GM23338 (cell line): Measurements from ENCODE around the gene GPC5. TPM values are rescaled to one million over a fixed set of nuclear protein-coding genes. Genes with fewer than 3 reads are reported as not detected.
A peak's percentile ranks its signal among the peaks of the same experiment; 100 is the strongest.

ENCODE experiments used
- ATAC-seq: fragments of 200-7000 bp; cut with Tn5 transposase; 3 replicates; pipeline ENCODE4 v1.9.1; 2020
- DNase-seq: peaks from one replicate; pipeline ENCODE4 v3.0.0-alpha.2; 2015; ENCODE audit warnings: low spot score
- H2AFZ ChIP-seq: fragments of 200-600 bp; sonication (generic); 2 replicates; pipeline ENCODE4 v1.8.0; 2016; ENCODE audit warnings: antibody characterized with exemption, mild to moderate bottlenecking, moderate library complexity
- H3F3A ChIP-seq: fragments of 200-600 bp; sonication (generic); replicated peaks from 2 replicates; pipeline ENCODE4 v1.8.0; 2017; ENCODE audit warnings: antibody characterized with exemption, mixed run types, low read depth
- H3K27ac ChIP-seq: fragments of 200-600 bp; sonication (generic); 2 replicates; pipeline ENCODE4 v1.6.1; 2016; ENCODE audit warnings: low read depth
- H3K27me3 ChIP-seq: fragments of 200-600 bp; sonication (generic); 2 replicates; pipeline ENCODE4 v1.8.0; 2016; ENCODE audit warnings: mild to moderate bottlenecking, mixed run types, moderate library complexity; ENCODE audit not compliant: insufficient read depth
- H3K36me3 ChIP-seq: fragments of 200-600 bp; sonication (generic); 2 replicates; pipeline ENCODE4 v1.8.0; 2016; ENCODE audit warnings: mild to moderate bottlenecking; ENCODE audit not compliant: insufficient read depth
- H3K4me1 ChIP-seq: fragments of 200-600 bp; sonication (generic); 2 replicates; pipeline ENCODE4 v1.8.0; 2016; ENCODE audit warnings: mild to moderate bottlenecking, moderate library complexity; ENCODE audit not compliant: insufficient read depth
- H3K4me2 ChIP-seq: fragments of 200-600 bp; sonication (generic); 2 replicates; pipeline ENCODE4 v1.7.1; 2017; ENCODE audit warnings: mixed run types
- H3K4me3 ChIP-seq: fragments of 200-600 bp; sonication (generic); 2 replicates; pipeline ENCODE4 v1.6.1; 2016; ENCODE audit warnings: mixed run types
- H3K79me2 ChIP-seq: fragments of 200-600 bp; sonication (generic); replicated peaks from 2 replicates; pipeline ENCODE4 v1.8.0; 2017; ENCODE audit warnings: mild to moderate bottlenecking; ENCODE audit not compliant: insufficient read depth
- H3K9me2 ChIP-seq: fragments of 200-600 bp; sonication (generic); 2 replicates; pipeline ENCODE4 v1.8.0; 2017; ENCODE audit not compliant: insufficient read depth
- H4K20me1 ChIP-seq: fragments of 200-600 bp; sonication (generic); replicated peaks from 2 replicates; pipeline ENCODE4 v1.8.0; 2017; ENCODE audit warnings: mild to moderate bottlenecking; ENCODE audit not compliant: insufficient read depth
- H3K27ac Mint-ChIP-seq: 2 replicates; pipeline ENCODE4 v1.8.0; 2020; ENCODE audit warnings: inconsistent platforms, mild to moderate bottlenecking, moderate library complexity, mixed read lengths
- H3K27me3 Mint-ChIP-seq: 3 replicates; pipeline ENCODE4 v1.8.0; 2022; ENCODE audit warnings: low read depth, mild to moderate bottlenecking, moderate library complexity, mixed read lengths, inconsistent platforms; ENCODE audit not compliant: insufficient read depth, poor library complexity
- H3K36me3 Mint-ChIP-seq: 3 replicates; pipeline ENCODE4 v1.8.0; 2021; ENCODE audit warnings: low read depth, mild to moderate bottlenecking, inconsistent platforms, moderate library complexity, mixed read lengths
- H3K4me1 Mint-ChIP-seq: 3 replicates; pipeline ENCODE4 v1.8.0; 2020; ENCODE audit warnings: mild to moderate bottlenecking, inconsistent platforms, mixed read lengths
- H3K4me3 Mint-ChIP-seq: 3 replicates; pipeline ENCODE4 v1.8.0; 2021; ENCODE audit warnings: moderate library complexity, mild to moderate bottlenecking, inconsistent platforms, mixed read lengths
- H3K9me3 Mint-ChIP-seq: 3 replicates; pipeline ENCODE4 v1.8.0; 2020; ENCODE audit warnings: moderate library complexity, mild to moderate bottlenecking, inconsistent platforms, mixed read lengths
- CREB1 ChIP-seq: fragments of 250-450 bp; sonication (Bioruptor Pico); IDR thresholded peaks from 2 replicates; pipeline ENCODE4 v1.5.0; 2020; ENCODE audit warnings: low read depth, mild to moderate bottlenecking, moderate library complexity
- CTCF ChIP-seq, 2 experiments: fragments of 200-600 bp in 1 of 2; sonication (generic) in 1 of 2; conservative IDR thresholded peaks; 2 replicates each; pipeline versions ENCODE4 v1.5.1 to v1.6.1; 2016 to 2017; ENCODE audit warnings: antibody characterized with exemption in 2 of 2, low read depth in 2 of 2, mild to moderate bottlenecking in 2 of 2, moderate library complexity in 1 of 2
- ETS1 ChIP-seq: IDR thresholded peaks from 2 replicates; pipeline ENCODE4 v1.6.1; 2016; ENCODE audit warnings: antibody characterized with exemption
- EZH2 ChIP-seq: fragments of 200-600 bp; sonication (generic); IDR thresholded peaks from one replicate; pipeline ENCODE4 v1.8.0; 2017; ENCODE audit warnings: antibody characterized with exemption, mild to moderate bottlenecking, low read depth; ENCODE audit not compliant: unreplicated experiment
- EZH2phosphoT487 ChIP-seq: fragments of 200-600 bp; sonication (generic); IDR thresholded peaks from one replicate; pipeline ENCODE4 v1.8.1; 2018; ENCODE audit warnings: antibody characterized with exemption; ENCODE audit not compliant: unreplicated experiment
- JUNB ChIP-seq: IDR thresholded peaks from one replicate; pipeline ENCODE4 v1.6.1; 2016; ENCODE audit warnings: antibody characterized with exemption; ENCODE audit not compliant: unreplicated experiment
- NANOG ChIP-seq: IDR thresholded peaks from 2 replicates; pipeline ENCODE4 v1.6.1; 2016; ENCODE audit warnings: antibody characterized with exemption, borderline replicate concordance
- POLR2AphosphoS5 ChIP-seq: IDR thresholded peaks from 2 replicates; pipeline ENCODE4 v1.6.1; 2016; ENCODE audit warnings: antibody characterized with exemption, low read depth
- REST ChIP-seq: IDR thresholded peaks from one replicate; pipeline ENCODE4 v1.6.1; 2018; ENCODE audit warnings: antibody characterized with exemption; ENCODE audit not compliant: unreplicated experiment
- STAT1 ChIP-seq: IDR thresholded peaks from one replicate; pipeline ENCODE4 v1.6.1; 2016; ENCODE audit warnings: antibody characterized with exemption; ENCODE audit not compliant: unreplicated experiment
- ZNF114 ChIP-seq: fragments of 250-450 bp; sonication (Bioruptor Pico); IDR thresholded peaks from 2 replicates; pipeline ENCODE4 v1.5.0; 2020; ENCODE audit warnings: mild to moderate bottlenecking, moderate library complexity
- ZNF331 ChIP-seq: fragments of 250-450 bp; sonication (Bioruptor Pico); IDR thresholded peaks from 2 replicates; pipeline ENCODE4 v1.5.0; 2020; ENCODE audit warnings: low read depth, mild to moderate bottlenecking, moderate library complexity
- ZNF462 ChIP-seq: fragments of 250-450 bp; sonication (Bioruptor Pico); IDR thresholded peaks from 2 replicates; pipeline ENCODE4 v1.5.0; 2020; ENCODE audit warnings: mild to moderate bottlenecking, moderate library complexity
- polyA plus RNA-seq: library from polyadenylated mRNA; unstranded; fragments of >200 nt; fragmentation: Nextera tagmentation; extraction: Ambion mirVana; gene quantifications from 2 replicates; pipeline ENCODE4 v1.2.1, GENCODE V29; 2016
- total RNA-seq: library from RNA; depleted of rRNA; stranded (reverse); fragments of >200 nt; shearing (Covaris generic); gene quantifications from 2 replicates; pipeline ENCODE4 v1.2.3, GENCODE V29; 2014

The GPC5 gene
- total and polyA plus RNA-seq, 2 experiments from 2014 or later = 0.95 to 1.1 TPM

- no peak overlapping the region for H3K4me3 Mint-ChIP-seq
- Histone ChIP-seq H4K20me1 (no peaks in the 10 kb centered on the region), H3K4me3 (no peak overlapping the region), H3F3A (no peaks in the 10 kb centered on the region), H3K4me1 (no peaks in the 10 kb centered on the region), H3K27ac (no peak overlapping the region), H2AFZ (peak overlapping the region; percentile 30; the same call in 1 of the 2 replicates), H3K36me3 (no peaks in the 10 kb centered on the region), H3K27me3 (no peaks in the 10 kb centered on the region), H3K79me2 (no peaks in the 10 kb centered on the region), H3K4me2 (no peak overlapping the region), H3K9me2 (no peaks in the 10 kb centered on the region)
- no peaks in the 10 kb centered on the region for H3K36me3 Mint-ChIP-seq
- H3K27ac Mint-ChIP-seq = no peak overlapping the region
- H3K9me3 Mint-ChIP-seq = no peaks in the 10 kb centered on the region
- H3K4me1 Mint-ChIP-seq = peaks cover 5% of the 10 kb centered on the region; the same call in 1 of the 3 replicates
- H3K27me3 Mint-ChIP-seq = no peaks in the 10 kb centered on the region
- ATAC-seq (no peak), DNase-seq (no peak)
- no peak for TF ChIP-seq EZH2phosphoT487
- TF ChIP-seq ZNF462 = no peak
- TF ChIP-seq ZNF331 = no peak
- no peak for TF ChIP-seq CTCF (conservative IDR thresholded peaks at IDR 0.05; ENCODE audit: low read depth in 2 of 2)
- TF ChIP-seq JUNB = no peak
- TF ChIP-seq ETS1 = no peak
- TF ChIP-seq REST = no peak
- TF ChIP-seq EZH2 = no peak
- no peak for TF ChIP-seq ZNF114
- TF ChIP-seq STAT1 = no peak
- TF ChIP-seq NANOG = no peak
- TF ChIP-seq POLR2AphosphoS5 = no peak
- TF ChIP-seq CREB1 (CRISPR knock-in tag) = no peak
These were observed 947.2 kb downstream of the GPC5 start for GRCh38 chr13:92345627-92346026.
